TTC549 (cell line): Measurements from ENCODE around the gene AP1S1.
"Not testable (repeated sequence)": the region's sequence is repeated elsewhere in the genome, so short reads cannot be mapped to it uniquely, and the experiment has no call there.

Source experiments
- FAIRE-seq: peaks from 2 replicates; lab custom pipeline; 2012; peaks lifted over from hg19 to GRCh38; lab: Jason Lieb, UNC

The AP1S1 gene

GRCh38 chr7:101201695-101202602 is 47.7 kb downstream of the AP1S1 start:
- no peak for FAIRE-seq

GRCh38 chr7:101202603-101202918 is 48.3 kb downstream of the AP1S1 start:
- FAIRE-seq: no peak

- not testable (repeated sequence) for FAIRE-seq
Observed at GRCh38 chr7:101203740-101204738, 49.8 kb downstream of the AP1S1 start.

- no peak for FAIRE-seq
Observed at GRCh38 chr7:101205901-101206664, 51.8 kb downstream of the AP1S1 start.

GRCh38 chr7:101206665-101207042 is 52.4 kb downstream of the AP1S1 start:
- no peak for FAIRE-seq

GRCh38 chr7:101207459-101207858 is 53.2 kb downstream of the AP1S1 start:
- no peak for FAIRE-seq

- no peak for FAIRE-seq
Observed at GRCh38 chr7:101208794-101209193, 54.5 kb downstream of the AP1S1 start.

- no peak for FAIRE-seq
Observed at GRCh38 chr7:101210143-101210542, 55.9 kb downstream of the AP1S1 start.
